PC-3 (cell line): ENCODE results near the gene GCHFR. TPM values are rescaled to one million over a fixed set of nuclear protein-coding genes. Genes with fewer than 3 reads are reported as not detected.

Experiments used
- ATAC-seq: fragments of 200-7000 bp; cut with Tn5 transposase; 2 replicates; pipeline ENCODE4 v1.9.1; 2020; ENCODE audit warnings: mild to moderate bottlenecking, moderate library complexity
- Bru-seq: library from RNA; stranded (reverse); fragments of 400-500 nt; gene quantifications from one replicate; lab custom pipeline; 2021; lab: Mats Ljungman, UMichigan
- BruChase-seq, 2 experiments: library from RNA; stranded (reverse); fragments of 400-500 nt; gene quantifications; one replicate each; lab custom pipeline; 2021; lab: Mats Ljungman, UMichigan
- BruUV-seq: library from RNA; stranded (reverse); fragments of 400-500 nt; replicated peaks from 2 replicates; lab custom pipeline; 2021; lab: Mats Ljungman, UMichigan
- CTCF ChIA-PET: fragments of 300-600 bp; sonication (Branson Sonifier 250); formaldehyde crosslinking; loops from one replicate; lab custom pipeline; 2022; ENCODE audit warnings: antibody characterized with exemption; lab: Charles Lee
- POLR2A ChIA-PET: fragments of 300-600 bp; sonication (Branson Sonifier 250); formaldehyde crosslinking; loops from one replicate; lab custom pipeline; 2022; ENCODE audit warnings: antibody characterized with exemption; ENCODE audit not compliant: unreplicated experiment; lab: Charles Lee
- DNase-seq: peaks from one replicate; pipeline ENCODE4 v3.0.0-alpha.2; 2015
- H2AFZ ChIP-seq: fragments of 300-600 bp; sonication (generic); 2 replicates; pipeline ENCODE4 v1.6.0; 2016; ENCODE audit warnings: antibody characterized with exemption, low read length
- H3F3A ChIP-seq: fragments of 300-600 bp; sonication (generic); one replicate; pipeline ENCODE4 v1.6.0; 2017; ENCODE audit warnings: antibody characterized with exemption, low read length, control low read depth, mild to moderate bottlenecking; ENCODE audit not compliant: unreplicated experiment
- H3K27ac ChIP-seq: fragments of 300-600 bp; sonication (generic); 2 replicates; pipeline ENCODE4 v1.5.1; 2016; ENCODE audit warnings: mild to moderate bottlenecking, low read length
- H3K27me3 ChIP-seq: fragments of 300-600 bp; sonication (generic); 2 replicates; pipeline ENCODE4 v1.6.1; 2016; ENCODE audit warnings: low read length, mixed read lengths
- H3K36me3 ChIP-seq: fragments of 300-600 bp; sonication (generic); 2 replicates; pipeline ENCODE4 v1.6.1; 2016; ENCODE audit warnings: low read depth, mixed run types, low read length, mixed read lengths
- H3K4me1 ChIP-seq: fragments of 300-600 bp; sonication (generic); 2 replicates; pipeline ENCODE4 v1.5.1; 2016; ENCODE audit warnings: low read length; ENCODE audit not compliant: insufficient read depth
- H3K4me2 ChIP-seq: fragments of 300-600 bp; sonication (generic); 2 replicates; pipeline ENCODE4 v1.6.0; 2016; ENCODE audit warnings: low read length
- H3K4me3 ChIP-seq: fragments of 300-600 bp; sonication (generic); 2 replicates; pipeline ENCODE4 v1.5.1; 2016; ENCODE audit warnings: mild to moderate bottlenecking, low read length, mixed read lengths
- H3K79me2 ChIP-seq: fragments of 300-600 bp; sonication (generic); 2 replicates; pipeline ENCODE4 v1.6.1; 2017; ENCODE audit warnings: low read length, mixed read lengths
- H3K9ac ChIP-seq: fragments of 300-600 bp; sonication (generic); 2 replicates; pipeline ENCODE4 v1.6.0; 2016; ENCODE audit warnings: mild to moderate bottlenecking, low read length
- H3K9me2 ChIP-seq: fragments of 300-600 bp; sonication (generic); replicated peaks from 2 replicates; pipeline ENCODE4 v1.6.1; 2016; ENCODE audit warnings: mixed run types, low read length, mixed read lengths
- H3K9me3 ChIP-seq: fragments of 300-600 bp; sonication (generic); 2 replicates; pipeline ENCODE4 v1.6.1; 2016; ENCODE audit warnings: low read length, mixed read lengths
- H4K20me1 ChIP-seq: fragments of 300-600 bp; sonication (generic); 2 replicates; pipeline ENCODE4 v1.6.1; 2016; ENCODE audit warnings: low read length, mixed read lengths
- CTCF ChIP-seq: fragments of 300-600 bp; sonication (generic); conservative IDR thresholded peaks from 2 replicates; pipeline ENCODE4 v1.5.1; 2017; ENCODE audit warnings: antibody characterized with exemption, low read depth, mild to moderate bottlenecking, low read length
- EZH2 ChIP-seq: fragments of 300-600 bp; sonication (generic); IDR thresholded peaks from one replicate; pipeline ENCODE4 v1.6.1; 2017; ENCODE audit warnings: antibody characterized with exemption, mild to moderate bottlenecking, low read length; ENCODE audit not compliant: unreplicated experiment
- EZH2phosphoT487 ChIP-seq: fragments of 300-600 bp; sonication (generic); IDR thresholded peaks from 2 replicates; pipeline ENCODE4 v1.6.1; 2018; ENCODE audit warnings: mild to moderate bottlenecking, antibody characterized with exemption, low read length, borderline replicate concordance
- intact Hi-C: fragments of 100-400 bp; cut with micrococcal nuclease; formaldehyde crosslinking; loops from 2 replicates; pipeline ENCODE4 v1.9.0; 2023
- long read RNA-seq: library from polyadenylated mRNA; unstranded; transcript quantifications from one replicate; pipeline ENCODE4 v2.0.0, GENCODE V29; 2021; ENCODE audit not compliant: unreplicated experiment
- total RNA-seq: library from RNA; depleted of rRNA; stranded (reverse); fragments of >200 nt; gene quantifications from 2 replicates; pipeline ENCODE4 v1.2.3, GENCODE V29; 2014; rRNA removed

The GCHFR gene
- total RNA-seq (58.9 and 65.8 TPM in 2 replicates), Bru-seq, nascent RNA (percentile 48 among the genes with signal in this experiment), BruChase-seq, experiment 1, labeled RNA remaining after a 6-hour chase (percentile 53 among the genes with signal in this experiment), BruChase-seq, experiment 2, labeled RNA remaining after a 2-hour chase (percentile 43 among the genes with signal in this experiment)
- long read RNA-seq, transcript GCHFR-201 (3 exons, 777 nt) = major isoform, 22 of 39 reads
- long read RNA-seq, partial matches to known transcripts = 14 of 39 reads
- long read RNA-seq, other reads (novel, unspliced or antisense) = 2 of 39 reads

- Histone ChIP-seq H3K36me3 (no peaks in the 10 kb centered on the region), H3K4me3 (peak within 1 kb of the TSS; percentile 63), H3K79me2 (no peaks in the 10 kb centered on the region), H3K4me1 (peaks cover 39% of the 10 kb centered on the region), H4K20me1 (no peaks in the 10 kb centered on the region), H3K9me3 (no peaks in the 10 kb centered on the region), H3K27me3 (no peaks in the 10 kb centered on the region), H3K9ac (peak within 1 kb of the TSS; percentile 48), H3K27ac (peak within 1 kb of the TSS; percentile 26), H2AFZ (peak within 1 kb of the TSS; percentile 91), H3K4me2 (peak within 1 kb of the TSS; percentile 88), H3F3A (no peaks in the 10 kb centered on the region), H3K9me2 (no peaks in the 10 kb centered on the region)
- peak; percentile 79 for DNase-seq
- POLR2A ChIA-PET = no interaction called here
- intact Hi-C loops = loop anchor here (1.0 kb wide), 1 partner anchor 9 kb away; the partner anchor contains the start of gene RMDN3
- no peak for TF ChIP-seq EZH2
- TF ChIP-seq CTCF = peak; percentile 45; the same call in 1 of the 2 replicates
- BruUV-seq = TSS peak; percentile 59
- ATAC-seq = peak; percentile 76
- CTCF ChIA-PET = interaction anchor here (1.1 to 1.9 kb wide), 3 partner anchors 13 to 109 kb away, joined by 5 to 11 read pairs (median 6); no protein-coding TSS in a partner anchor
These were observed at the start of gene GCHFR for GRCh38 chr15:40763801-40764628. TSS of gene GCHFR (plus strand) at chr15:40764068. CDS start at chr15:40764181, 113 bp downstream.

- H3K27ac ChIP-seq = no peak overlapping the region
- ATAC-seq (no peak), DNase-seq (no peak)
- H3K9me2 ChIP-seq = no peaks in the 10 kb centered on the region
- no peaks in the 10 kb centered on the region for H4K20me1 ChIP-seq
- H3F3A ChIP-seq = no peaks in the 10 kb centered on the region
- no TSS peak for BruUV-seq
- no peaks in the 10 kb centered on the region for H3K27me3 ChIP-seq
- no peak overlapping the region for H3K9ac ChIP-seq
- ChIA-PET POLR2A (no interaction called here), CTCF (no interaction called here)
- intact Hi-C loops = no loop called here
- H3K79me2 ChIP-seq = no peaks in the 10 kb centered on the region
- H3K36me3 ChIP-seq = peaks cover 28% of the 10 kb centered on the region
- H3K4me1 ChIP-seq = no peaks in the 10 kb centered on the region
- no peak overlapping the region for H3K4me3 ChIP-seq
- H3K9me3 ChIP-seq = no peaks in the 10 kb centered on the region
- H2AFZ ChIP-seq = no peak overlapping the region
- no peak for TF ChIP-seq CTCF
- no peak for TF ChIP-seq EZH2phosphoT487
- TF ChIP-seq EZH2 = no peak
- no peak overlapping the region for H3K4me2 ChIP-seq
These were observed 49.7 kb upstream of the GCHFR start for GRCh38 chr15:40714144-40714543.
